Measurements from ENCODE around the gene AR.
A peak's percentile ranks its signal among the peaks of the same experiment; 100 is the strongest.
"Not testable (repeated sequence)": the region's sequence is repeated elsewhere in the genome, so short reads cannot be mapped to it uniquely, and the experiment has no call there.

Gene AR

GRCh38 chrX:67637293-67637692, 93.5 kb downstream of the AR start:
- not testable (repeated sequence) for DNase-seq

- DNase-seq = no peak
These were observed 104.5 kb downstream of the AR start for GRCh38 chrX:67648361-67648760.

GRCh38 chrX:67651437-67652142, 107.8 kb downstream of the AR start:
- no peak for DNase-seq

GRCh38 chrX:67652543-67652942, 108.7 kb downstream of the AR start:
- DNase-seq = peak; percentile 1

GRCh38 chrX:67654301-67654700, 110.5 kb downstream of the AR start:
- DNase-seq = no peak

GRCh38 chrX:67665583-67665982, 121.8 kb downstream of the AR start:
- no peak for DNase-seq

- not testable (repeated sequence) for DNase-seq
These were observed 126.9 kb downstream of the AR start for GRCh38 chrX:67670717-67671116.

- no peak for DNase-seq
These were observed 130.0 kb downstream of the AR start for GRCh38 chrX:67673741-67674274.

GRCh38 chrX:67674741-67675140, 130.9 kb downstream of the AR start:
- DNase-seq = no peak

GRCh38 chrX:67684136-67684535, 140.3 kb downstream of the AR start:
- DNase-seq = no peak

- peak; percentile 1 for DNase-seq
These were observed 148.4 kb downstream of the AR start for GRCh38 chrX:67692246-67692645.

- DNase-seq = no peak
These were observed 150.1 kb downstream of the AR start for GRCh38 chrX:67693928-67694327.

- no peak for DNase-seq
These were observed 153.6 kb downstream of the AR start for GRCh38 chrX:67697452-67697851.

GRCh38 chrX:67700602-67701001, 156.8 kb downstream of the AR start:
- no peak for DNase-seq

GRCh38 chrX:67714004-67714403, 170.2 kb downstream of the AR start:
- DNase-seq = no peak

GRCh38 chrX:67717571-67717970, 173.8 kb downstream of the AR start:
- peak; percentile 17 for DNase-seq

- no peak for DNase-seq
These were observed 175.1 kb downstream of the AR start for GRCh38 chrX:67718926-67719325.

GRCh38 chrX:67720344-67720743, 176.5 kb downstream of the AR start:
- DNase-seq = peak; percentile 71

GRCh38 chrX:67721321-67721720, 177.5 kb downstream of the AR start:
- no peak for DNase-seq

GRCh38 chrX:67723580-67724351, 179.9 kb downstream of the AR start:
- no peak for DNase-seq

GRCh38 chrX:67724359-67725110, 180.7 kb downstream of the AR start:
- DNase-seq = peak; percentile 4

- DNase-seq = no peak
These were observed 181.7 kb downstream of the AR start for GRCh38 chrX:67725471-67725870.

GRCh38 chrX:67726018-67726417, 182.2 kb downstream of the AR start:
- DNase-seq = no peak
